GM10266 (cell line): ENCODE measurements around the gene KRTAP5-8.
"Not testable (repeated sequence)": the region's sequence is repeated elsewhere in the genome, so short reads cannot be mapped to it uniquely, and the experiment has no call there.

Experiments used
- DNase-seq: peaks from one replicate; pipeline ENCODE4 v3.0.0; 2012; ENCODE audit errors: extremely low spot score
- TF ChIP-seq, protein P1 (sequence below): IDR thresholded peaks from 2 replicates; pipeline ENCODE4 v1.5.1; 2012; ENCODE audit warnings: mild to moderate bottlenecking, low read depth; ENCODE audit not compliant: control insufficient read depth, insufficient read depth; ENCODE audit errors: missing control alignments

The KRTAP5-8 gene

DNA sequence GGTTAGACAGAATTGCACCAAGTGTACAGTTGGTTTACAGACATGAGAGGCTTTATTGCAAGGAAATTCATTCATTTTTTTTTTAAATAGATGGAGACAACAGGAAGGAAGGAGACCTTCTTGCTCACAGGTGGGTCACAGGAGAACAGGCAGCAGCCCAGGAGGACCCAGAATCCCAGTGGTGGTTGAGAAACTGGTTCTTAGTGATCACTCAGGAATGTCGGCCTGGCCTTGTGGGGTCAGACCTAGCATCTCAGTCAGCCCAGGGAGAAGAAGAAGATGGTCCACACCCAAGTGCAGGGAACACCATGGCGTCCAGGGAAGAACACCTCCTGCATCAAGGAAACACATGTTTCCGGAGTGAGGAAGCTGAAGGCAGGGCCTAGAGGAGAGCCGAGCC lies 44.0 kb downstream of the KRTAP5-8 start:
- TF ChIP-seq, protein P1, sequence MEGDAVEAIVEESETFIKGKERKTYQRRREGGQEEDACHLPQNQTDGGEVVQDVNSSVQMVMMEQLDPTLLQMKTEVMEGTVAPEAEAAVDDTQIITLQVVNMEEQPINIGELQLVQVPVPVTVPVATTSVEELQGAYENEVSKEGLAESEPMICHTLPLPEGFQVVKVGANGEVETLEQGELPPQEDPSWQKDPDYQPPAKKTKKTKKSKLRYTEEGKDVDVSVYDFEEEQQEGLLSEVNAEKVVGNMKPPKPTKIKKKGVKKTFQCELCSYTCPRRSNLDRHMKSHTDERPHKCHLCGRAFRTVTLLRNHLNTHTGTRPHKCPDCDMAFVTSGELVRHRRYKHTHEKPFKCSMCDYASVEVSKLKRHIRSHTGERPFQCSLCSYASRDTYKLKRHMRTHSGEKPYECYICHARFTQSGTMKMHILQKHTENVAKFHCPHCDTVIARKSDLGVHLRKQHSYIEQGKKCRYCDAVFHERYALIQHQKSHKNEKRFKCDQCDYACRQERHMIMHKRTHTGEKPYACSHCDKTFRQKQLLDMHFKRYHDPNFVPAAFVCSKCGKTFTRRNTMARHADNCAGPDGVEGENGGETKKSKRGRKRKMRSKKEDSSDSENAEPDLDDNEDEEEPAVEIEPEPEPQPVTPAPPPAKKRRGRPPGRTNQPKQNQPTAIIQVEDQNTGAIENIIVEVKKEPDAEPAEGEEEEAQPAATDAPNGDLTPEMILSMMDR, result no peak
- DNase-seq, result no peak

DNA sequence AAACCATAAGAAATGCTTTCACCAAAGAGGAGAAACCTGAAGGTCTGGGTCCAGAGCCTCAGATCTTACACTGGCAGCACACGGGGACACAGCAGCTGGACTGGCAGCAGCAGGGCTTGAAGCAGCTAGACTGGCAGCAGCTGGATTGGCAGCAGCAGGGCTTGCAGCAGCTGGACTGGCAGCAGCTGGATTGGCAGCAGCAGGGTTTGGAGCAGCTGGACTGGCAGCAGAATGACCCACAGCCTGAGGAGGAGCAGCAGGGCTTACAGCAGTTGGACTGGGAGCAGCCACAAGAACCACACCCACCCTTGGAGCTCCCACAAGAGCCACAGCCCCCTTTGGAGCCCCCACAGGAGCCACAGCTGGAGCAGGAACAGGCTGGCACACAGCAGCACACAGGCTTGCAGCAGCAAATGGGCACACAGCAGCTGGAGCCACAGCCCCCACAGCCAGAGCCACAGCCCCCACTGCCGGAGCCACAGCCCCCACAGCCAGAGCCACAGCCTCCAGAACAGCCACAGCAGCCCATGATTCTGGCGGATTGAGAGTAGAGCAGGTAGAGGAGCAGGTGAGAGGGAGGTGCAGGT lies 44.6 kb downstream of the KRTAP5-8 start, which contains the start of gene KRTAP5-11:
TSS of gene KRTAP5-11 (minus strand) at position 567 of the 587 bp plus-strand sequence. CDS start at position 529, 38 bp downstream.
- no peak for DNase-seq
- TF ChIP-seq, protein P1, result no peak

DNA sequence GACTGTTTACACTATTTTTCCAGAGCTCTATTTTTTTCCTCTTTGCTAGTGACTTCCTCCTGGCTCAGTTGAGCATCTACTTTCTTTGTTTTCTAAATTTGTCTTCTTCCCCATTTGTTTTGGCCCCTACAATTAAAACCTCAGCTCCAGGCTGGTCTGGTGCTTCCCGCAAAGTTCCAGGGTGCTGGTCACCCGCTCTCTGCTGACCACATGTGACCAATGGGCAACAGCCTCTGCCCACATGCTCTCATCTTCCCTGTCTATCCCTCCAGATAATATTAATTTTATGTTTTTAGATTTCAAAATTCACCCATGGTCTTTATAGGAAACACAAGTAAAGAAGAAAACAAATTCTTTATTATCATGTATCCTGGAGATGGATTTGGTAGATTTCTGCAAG lies 45.1 kb downstream of the KRTAP5-8 start:
- DNase-seq, result not testable (repeated sequence)

DNA sequence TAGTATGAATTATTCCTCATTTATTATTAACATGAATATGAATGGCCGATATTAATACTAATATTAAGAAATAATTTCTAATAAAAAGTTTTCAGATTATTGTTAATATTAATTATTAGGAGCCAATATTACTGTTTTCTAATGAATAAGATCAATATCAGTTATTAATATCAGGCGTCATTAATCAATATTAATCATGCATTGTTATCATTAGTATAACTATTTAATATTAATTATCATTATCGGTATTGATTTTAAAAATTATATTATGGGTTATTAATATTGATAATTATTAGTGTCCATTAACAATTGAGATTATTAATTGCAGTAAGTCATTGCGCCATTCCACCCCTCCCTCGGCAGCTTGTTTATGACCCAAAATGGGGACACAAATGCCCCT lies 47.8 kb downstream of the KRTAP5-8 start:
- not testable (repeated sequence) for DNase-seq

DNA sequence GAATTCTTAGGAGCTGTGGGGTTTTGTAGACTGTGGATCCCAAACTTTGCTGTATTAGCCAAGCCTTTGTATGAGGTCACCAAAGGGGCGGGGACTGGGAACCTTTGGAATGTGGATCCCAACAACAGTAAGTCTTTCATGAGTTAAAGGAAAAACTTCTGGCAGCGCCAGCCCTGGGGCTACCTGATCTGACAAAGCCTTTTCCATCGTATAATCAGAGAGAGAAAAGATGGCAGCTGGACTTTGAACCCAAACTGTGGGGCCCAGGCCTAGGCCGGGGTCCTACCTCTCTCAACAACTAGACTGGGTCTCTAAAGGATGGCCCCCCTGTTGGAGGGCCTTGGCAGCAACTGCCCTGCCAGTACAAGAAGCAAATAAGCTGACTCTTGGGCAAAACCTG lies 50.5 kb downstream of the KRTAP5-8 start:
- not testable (repeated sequence) for DNase-seq
